DND-41 (cell line): ENCODE measurements around the gene COPRS.

Source experiments
- ATAC-seq: fragments of 200-7000 bp; cut with Tn5 transposase; 3 replicates; pipeline ENCODE4 v1.9.1; 2021; ENCODE audit warnings: low read depth; ENCODE audit not compliant: insufficient read depth
- DNase-seq: peaks from one replicate; pipeline ENCODE4 v3.0.0-alpha.2; 2020
- H2AFZ ChIP-seq: 2 replicates; pipeline ENCODE4 v1.6.0; 2012; ENCODE audit warnings: low read depth, low read length
- H3K27ac ChIP-seq: 2 replicates; pipeline ENCODE4 v1.5.1; 2012; ENCODE audit warnings: low read length, inconsistent platforms
- H3K27me3 ChIP-seq: fragments of 200-600 bp; sonication (generic); 2 replicates; pipeline ENCODE4 v1.6.0; 2012; ENCODE audit warnings: low read length, mild to moderate bottlenecking, inconsistent platforms; ENCODE audit not compliant: insufficient read depth, poor library complexity
- H3K36me3 ChIP-seq: 2 replicates; pipeline ENCODE4 v1.5.1; 2012; ENCODE audit warnings: low read length, inconsistent platforms; ENCODE audit not compliant: insufficient read depth
- H3K4me1 ChIP-seq: 2 replicates; pipeline ENCODE4 v1.5.1; 2012; ENCODE audit warnings: mild to moderate bottlenecking, low read length; ENCODE audit not compliant: insufficient read depth
- H3K4me2 ChIP-seq: 2 replicates; pipeline ENCODE4 v1.6.0; 2012; ENCODE audit warnings: mild to moderate bottlenecking, moderate library complexity, low read length, inconsistent platforms; ENCODE audit not compliant: insufficient read depth
- H3K4me3 ChIP-seq, 2 experiments: fragments of 200-600 bp in 1 of 2; shearing (Covaris generic) in 1 of 2; 2 replicates each; pipeline ENCODE4 v1.5.1; 2012 to 2016; ENCODE audit warnings: inconsistent platforms in 2 of 2, low read length in 2 of 2, mild to moderate bottlenecking in 2 of 2, low read depth in 1 of 2, moderate library complexity in 1 of 2
- H3K79me2 ChIP-seq: 2 replicates; pipeline ENCODE4 v1.6.0; 2012; ENCODE audit warnings: low read length, inconsistent platforms; ENCODE audit not compliant: insufficient read depth
- H3K9ac ChIP-seq: 2 replicates; pipeline ENCODE4 v1.6.0; 2012; ENCODE audit warnings: low read depth, mild to moderate bottlenecking, inconsistent platforms, low read length, moderate library complexity
- H3K9me3 ChIP-seq: 2 replicates; pipeline ENCODE4 v1.5.1; 2012; ENCODE audit warnings: low read length, moderate library complexity, mild to moderate bottlenecking, inconsistent platforms; ENCODE audit not compliant: insufficient read depth, severe bottlenecking
- H4K20me1 ChIP-seq: 2 replicates; pipeline ENCODE4 v1.6.0; 2012; ENCODE audit warnings: low read length; ENCODE audit not compliant: insufficient read depth
- EZH2 ChIP-seq: IDR thresholded peaks from 3 replicates; pipeline ENCODE4 v1.6.1; 2012; ENCODE audit warnings: borderline replicate concordance, low read depth, mild to moderate bottlenecking, moderate library complexity, low read length, inconsistent platforms; ENCODE audit not compliant: severe bottlenecking
- TF ChIP-seq, protein P1 (sequence below): IDR thresholded peaks from 2 replicates; pipeline ENCODE4 v1.5.1; 2012; ENCODE audit warnings: borderline replicate concordance, low read length, moderate library complexity, mild to moderate bottlenecking; ENCODE audit not compliant: poor library complexity, severe bottlenecking; ENCODE audit errors: extremely low read depth

COPRS gene

DNA sequence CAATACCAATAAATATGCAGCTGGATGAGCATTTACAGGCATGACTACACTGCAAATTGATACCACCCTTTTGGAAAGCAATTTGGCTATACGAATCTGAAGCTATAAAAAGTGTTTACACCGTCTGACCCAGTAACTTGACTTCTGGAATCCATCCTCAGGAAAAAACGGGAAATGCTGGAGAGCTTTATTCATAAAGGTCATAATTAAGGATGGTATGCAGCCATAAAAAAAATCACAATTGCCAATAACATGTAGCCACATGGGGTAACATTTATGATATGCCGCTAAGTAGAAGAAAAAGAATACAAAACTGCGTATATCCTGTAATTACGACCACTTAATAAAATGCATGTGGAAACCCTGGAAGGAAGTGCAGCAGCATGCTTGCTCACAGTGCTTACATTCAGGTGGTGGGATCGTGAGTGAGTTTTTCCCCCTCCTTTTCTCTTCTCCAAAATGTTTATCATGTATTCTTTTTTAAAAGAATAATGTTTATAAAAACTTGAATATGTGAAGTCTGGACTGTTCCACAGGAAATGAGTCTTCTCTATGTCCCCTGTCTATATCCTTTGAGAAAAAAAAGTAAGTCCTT lies 34.2 kb downstream of the COPRS start:
- Histone ChIP-seq H4K20me1 (no peaks in the 10 kb centered on the region), H3K4me2 (no peak overlapping the region), H3K4me1 (no peaks in the 10 kb centered on the region), H3K79me2 (no peaks in the 10 kb centered on the region), H3K9me3 (no peaks in the 10 kb centered on the region), H3K9ac (no peak overlapping the region), H3K4me3 (no peak overlapping the region), H2AFZ (no peak overlapping the region), H3K36me3 (no peaks in the 10 kb centered on the region), H3K27ac (no peak overlapping the region), H3K27me3 (no peaks in the 10 kb centered on the region)
- ATAC-seq (no peak), DNase-seq (no peak)
- no peak for TF ChIP-seq EZH2
- TF ChIP-seq, protein P1, sequence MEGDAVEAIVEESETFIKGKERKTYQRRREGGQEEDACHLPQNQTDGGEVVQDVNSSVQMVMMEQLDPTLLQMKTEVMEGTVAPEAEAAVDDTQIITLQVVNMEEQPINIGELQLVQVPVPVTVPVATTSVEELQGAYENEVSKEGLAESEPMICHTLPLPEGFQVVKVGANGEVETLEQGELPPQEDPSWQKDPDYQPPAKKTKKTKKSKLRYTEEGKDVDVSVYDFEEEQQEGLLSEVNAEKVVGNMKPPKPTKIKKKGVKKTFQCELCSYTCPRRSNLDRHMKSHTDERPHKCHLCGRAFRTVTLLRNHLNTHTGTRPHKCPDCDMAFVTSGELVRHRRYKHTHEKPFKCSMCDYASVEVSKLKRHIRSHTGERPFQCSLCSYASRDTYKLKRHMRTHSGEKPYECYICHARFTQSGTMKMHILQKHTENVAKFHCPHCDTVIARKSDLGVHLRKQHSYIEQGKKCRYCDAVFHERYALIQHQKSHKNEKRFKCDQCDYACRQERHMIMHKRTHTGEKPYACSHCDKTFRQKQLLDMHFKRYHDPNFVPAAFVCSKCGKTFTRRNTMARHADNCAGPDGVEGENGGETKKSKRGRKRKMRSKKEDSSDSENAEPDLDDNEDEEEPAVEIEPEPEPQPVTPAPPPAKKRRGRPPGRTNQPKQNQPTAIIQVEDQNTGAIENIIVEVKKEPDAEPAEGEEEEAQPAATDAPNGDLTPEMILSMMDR: no peak

DNA sequence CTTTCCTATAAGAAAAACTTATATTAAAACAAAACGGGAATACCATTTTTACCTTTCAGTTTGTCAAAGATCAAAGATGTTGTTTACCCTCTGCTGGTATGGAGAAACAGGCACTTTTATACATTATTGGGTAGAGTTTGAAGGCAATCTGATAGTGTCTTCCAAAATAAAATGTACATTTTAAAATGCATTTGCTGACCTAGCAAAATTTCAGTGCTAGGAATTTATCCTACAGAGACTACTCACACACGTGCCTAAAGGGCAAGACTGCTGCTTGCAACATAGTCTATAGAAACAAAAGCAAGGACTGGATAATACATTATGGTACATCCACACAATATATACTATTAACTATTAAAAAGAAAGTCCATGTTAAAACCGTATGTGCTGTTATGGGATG lies 36.0 kb downstream of the COPRS start:
- no peak for ATAC-seq
- Histone ChIP-seq H2AFZ (no peak overlapping the region), H3K4me2 (no peak overlapping the region), H3K36me3 (no peaks in the 10 kb centered on the region), H4K20me1 (no peaks in the 10 kb centered on the region), H3K27me3 (no peaks in the 10 kb centered on the region), H3K9ac (no peak overlapping the region), H3K79me2 (no peaks in the 10 kb centered on the region), H3K4me3 (no peak overlapping the region), H3K27ac (no peak overlapping the region), H3K4me1 (no peaks in the 10 kb centered on the region), H3K9me3 (no peaks in the 10 kb centered on the region)
- TF ChIP-seq, protein P1: no peak
- DNase-seq: no peak

DNA sequence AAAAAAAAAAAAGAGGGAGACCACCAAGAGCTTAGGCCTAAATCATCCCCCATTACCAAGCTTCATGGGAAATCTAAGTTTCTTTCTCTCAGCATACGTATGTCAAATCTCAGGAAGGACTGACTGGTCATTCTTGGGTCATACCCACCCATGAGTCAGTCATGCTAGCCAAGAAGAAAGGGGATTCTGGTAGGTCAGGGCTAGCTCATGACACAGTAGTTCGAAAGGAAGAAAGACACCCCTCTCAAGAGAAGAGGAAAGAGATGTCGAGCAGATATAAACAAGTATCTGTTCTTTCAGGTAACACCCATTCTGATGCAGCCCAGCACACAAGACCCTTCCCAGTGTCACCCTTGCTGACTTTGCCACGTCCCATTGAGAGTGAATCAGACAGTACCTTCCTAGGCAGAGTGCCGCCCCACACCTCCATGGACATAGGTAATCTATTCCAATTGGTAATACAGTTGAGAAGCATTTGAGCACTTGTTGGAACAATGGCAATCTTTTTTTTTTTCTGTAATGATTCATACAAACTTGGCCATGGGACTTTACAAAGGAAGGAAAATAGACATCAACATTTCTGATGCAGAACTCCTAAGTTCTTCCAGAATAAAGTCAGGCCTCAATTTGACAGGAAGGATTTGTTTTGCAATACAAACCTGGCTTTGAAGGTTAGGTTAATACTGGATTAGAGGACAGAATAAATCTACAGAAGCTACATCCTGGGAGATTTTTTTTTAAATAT lies 38.2 kb downstream of the COPRS start:
- no peak overlapping the region for H3K4me2 ChIP-seq
- no peak for TF ChIP-seq EZH2
- TF ChIP-seq, protein P1: no peak
- H2AFZ ChIP-seq: no peak overlapping the region
- no peak for ATAC-seq
- no peaks in the 10 kb centered on the region for H4K20me1 ChIP-seq
- no peak for DNase-seq
- H3K4me3 ChIP-seq: no peak overlapping the region
- H3K9me3 ChIP-seq: no peaks in the 10 kb centered on the region
- H3K27ac ChIP-seq: no peak overlapping the region
- no peaks in the 10 kb centered on the region for H3K79me2 ChIP-seq
- no peak overlapping the region for H3K9ac ChIP-seq
- H3K4me1 ChIP-seq: no peaks in the 10 kb centered on the region
- H3K36me3 ChIP-seq: no peaks in the 10 kb centered on the region
- H3K27me3 ChIP-seq: no peaks in the 10 kb centered on the region
